HUDEP-2 (cell line): ENCODE measurements around the gene NUTM2F.
"Not testable (repeated sequence)": the region's sequence is repeated elsewhere in the genome, so short reads cannot be mapped to it uniquely, and the experiment has no call there.

Source experiments
- DNase-seq, 76 experiments: peaks; one replicate each; lab custom pipeline; 2025; ENCODE audit not compliant: unreplicated experiment in 76 of 76; lab: John Stamatoyannopoulos, UW

The NUTM2F gene

DNA sequence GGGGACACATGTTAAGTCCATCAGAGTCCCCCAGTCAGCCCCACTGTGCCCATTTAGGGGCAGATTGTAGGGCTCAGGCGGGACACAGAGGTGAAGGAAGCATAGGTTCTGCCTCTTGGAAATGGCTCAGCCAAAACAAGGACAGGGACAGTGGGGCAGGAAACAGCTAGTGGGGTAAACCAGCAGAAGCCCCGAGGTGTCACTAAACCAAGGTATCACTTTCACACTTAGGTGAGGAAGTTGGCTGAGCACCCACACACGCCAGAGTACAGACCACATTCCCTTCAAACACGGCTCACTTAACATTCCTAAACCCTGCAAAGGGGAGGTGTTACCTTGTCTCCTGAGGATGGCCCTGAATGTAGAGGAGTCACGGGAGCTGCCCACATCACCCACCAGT is 12.2 kb downstream of the NUTM2F start:
- not testable (repeated sequence) for DNase-seq

DNA sequence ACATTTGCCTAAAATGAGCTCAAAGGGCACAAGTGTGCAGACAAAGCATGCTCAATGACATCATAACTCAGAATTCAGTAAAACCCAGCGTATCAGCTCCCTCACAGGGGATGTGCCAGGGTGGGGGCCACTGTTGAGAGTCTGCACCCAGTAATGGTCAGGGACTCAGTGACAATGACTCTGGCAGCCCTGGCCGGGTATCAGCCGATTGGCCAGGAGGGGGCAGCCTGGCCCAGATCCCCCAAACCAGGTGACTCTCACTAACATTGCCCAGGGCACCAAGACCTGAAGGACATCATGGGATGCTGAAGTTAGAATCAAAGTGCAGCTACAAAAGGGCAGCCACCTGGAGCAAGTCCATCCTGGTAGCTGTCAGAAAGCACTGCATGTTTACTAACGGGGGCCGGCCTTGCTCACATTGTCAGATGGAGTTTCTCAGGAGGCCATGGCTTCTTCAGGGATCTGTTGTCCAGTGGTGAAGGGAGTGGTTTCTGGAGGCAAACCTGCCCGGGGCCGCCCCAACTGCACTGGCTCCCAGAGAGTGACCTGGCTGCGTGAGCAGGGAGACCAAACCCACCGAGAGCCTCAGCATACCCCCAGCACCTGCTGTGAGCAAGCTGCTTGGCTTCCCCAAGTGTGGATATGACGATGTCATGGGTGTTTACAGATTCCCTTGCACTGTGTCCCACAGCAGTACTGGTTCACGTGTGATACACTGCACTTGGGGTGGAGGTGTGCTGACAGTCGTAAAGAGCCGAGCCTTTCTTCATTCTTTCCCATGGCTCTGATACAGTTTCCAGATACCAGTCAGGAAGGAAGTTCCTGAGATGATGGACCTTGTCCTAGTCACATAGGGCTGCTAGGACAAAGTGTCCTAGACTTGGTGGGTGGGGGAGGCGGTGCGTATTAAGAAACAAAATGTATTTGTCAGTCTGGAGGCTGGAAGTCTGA is 13.1 kb downstream of the NUTM2F start:
- DNase-seq, result not testable (repeated sequence)

DNA sequence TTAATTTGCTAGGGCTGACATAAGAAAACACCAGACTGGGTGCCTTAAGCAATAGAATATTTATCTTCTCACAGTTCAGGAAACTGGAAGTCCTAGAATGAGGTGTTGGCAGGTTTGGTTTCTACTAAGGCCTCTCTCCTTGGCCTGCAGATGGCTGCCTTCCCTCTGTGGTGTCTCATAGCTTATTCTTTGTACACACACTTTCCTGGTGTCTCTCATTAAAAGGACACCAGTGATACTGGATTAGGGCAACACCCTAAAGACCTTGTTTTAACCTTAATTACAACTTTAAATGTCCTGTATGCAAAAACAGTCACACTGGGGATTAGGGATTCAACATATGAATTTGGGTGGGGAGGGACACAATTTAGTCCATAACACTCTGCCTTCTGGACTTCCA is 25.1 kb downstream of the NUTM2F start:
- DNase-seq, result no peak

DNA sequence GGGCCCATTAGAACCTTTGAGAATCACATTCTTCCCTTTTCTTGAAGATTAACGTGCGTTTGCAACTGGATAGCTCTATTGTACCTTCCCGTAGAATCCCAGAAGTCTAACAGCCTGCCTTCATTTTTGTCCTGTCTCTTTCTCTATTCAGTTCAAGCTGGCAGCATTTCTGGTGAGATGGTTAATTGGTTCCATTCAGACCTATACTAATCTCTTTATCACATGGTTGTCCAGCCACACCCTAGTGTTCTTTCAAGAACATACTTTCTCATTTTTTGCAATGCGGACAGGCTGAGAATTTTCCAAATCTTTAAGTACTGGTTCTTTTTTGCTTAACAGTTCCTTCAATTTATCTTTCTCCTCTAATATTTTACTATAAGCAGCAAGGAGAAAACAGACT is 26.0 kb downstream of the NUTM2F start:
- peak in 19 of 76 experiments; percentile 3 to 62 (median 33) for DNase-seq

DNA sequence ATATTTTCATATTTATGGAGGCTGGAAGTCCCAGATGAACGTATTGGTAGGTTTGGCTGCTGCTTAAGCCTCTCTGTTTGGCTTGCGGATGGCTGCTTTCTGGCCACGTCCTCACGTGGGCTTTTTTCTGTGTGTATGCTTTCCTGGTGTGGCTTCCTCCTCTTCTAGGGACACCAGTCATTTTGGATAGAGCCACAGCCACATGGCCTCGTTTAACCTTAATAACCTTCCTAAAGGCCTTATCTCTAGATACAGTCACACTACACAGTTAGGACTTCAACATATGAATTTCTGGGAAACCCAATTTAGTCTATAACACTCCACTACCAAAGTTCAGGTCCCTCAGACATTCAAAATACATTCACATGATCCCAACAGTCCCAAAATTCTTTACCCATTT is 26.9 kb downstream of the NUTM2F start:
- peak in 14 of 76 experiments; percentile 4 to 54 (median 24) for DNase-seq

DNA sequence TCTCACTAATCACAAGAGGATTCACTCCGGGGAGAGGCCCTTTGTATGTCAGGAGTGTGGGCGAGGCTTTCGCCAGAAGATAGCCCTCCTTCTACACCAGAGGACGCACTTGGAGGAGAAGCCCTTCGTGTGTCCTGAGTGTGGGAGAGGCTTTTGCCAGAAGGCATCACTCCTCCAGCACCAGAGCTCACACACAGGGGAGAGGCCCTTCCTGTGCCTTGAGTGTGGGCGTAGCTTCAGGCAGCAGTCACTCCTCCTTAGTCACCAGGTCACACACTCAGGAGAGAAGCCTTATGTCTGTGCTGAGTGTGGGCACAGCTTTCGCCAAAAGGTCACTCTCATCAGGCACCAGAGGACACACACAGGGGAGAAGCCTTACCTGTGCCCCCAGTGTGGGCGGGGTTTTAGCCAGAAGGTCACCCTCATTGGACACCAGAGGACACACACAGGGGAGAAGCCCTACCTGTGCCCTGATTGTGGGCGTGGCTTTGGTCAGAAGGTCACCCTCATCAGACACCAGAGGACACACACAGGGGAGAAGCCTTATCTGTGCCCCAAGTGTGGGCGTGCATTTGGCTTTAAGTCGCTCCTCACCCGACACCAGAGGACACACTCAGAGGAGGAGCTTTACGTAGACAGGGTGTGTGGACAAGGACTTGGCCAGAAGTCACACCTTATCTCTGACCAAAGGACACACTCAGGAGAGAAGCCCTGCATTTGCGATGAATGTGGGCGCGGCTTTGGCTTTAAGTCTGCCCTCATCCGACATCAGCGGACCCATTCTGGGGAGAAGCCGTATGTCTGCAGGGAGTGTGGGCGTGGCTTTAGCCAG is 27.8 kb downstream of the NUTM2F start:
- DNase-seq, result peak in 74 of 76 experiments; percentile 51 to 96 (median 86)

DNA sequence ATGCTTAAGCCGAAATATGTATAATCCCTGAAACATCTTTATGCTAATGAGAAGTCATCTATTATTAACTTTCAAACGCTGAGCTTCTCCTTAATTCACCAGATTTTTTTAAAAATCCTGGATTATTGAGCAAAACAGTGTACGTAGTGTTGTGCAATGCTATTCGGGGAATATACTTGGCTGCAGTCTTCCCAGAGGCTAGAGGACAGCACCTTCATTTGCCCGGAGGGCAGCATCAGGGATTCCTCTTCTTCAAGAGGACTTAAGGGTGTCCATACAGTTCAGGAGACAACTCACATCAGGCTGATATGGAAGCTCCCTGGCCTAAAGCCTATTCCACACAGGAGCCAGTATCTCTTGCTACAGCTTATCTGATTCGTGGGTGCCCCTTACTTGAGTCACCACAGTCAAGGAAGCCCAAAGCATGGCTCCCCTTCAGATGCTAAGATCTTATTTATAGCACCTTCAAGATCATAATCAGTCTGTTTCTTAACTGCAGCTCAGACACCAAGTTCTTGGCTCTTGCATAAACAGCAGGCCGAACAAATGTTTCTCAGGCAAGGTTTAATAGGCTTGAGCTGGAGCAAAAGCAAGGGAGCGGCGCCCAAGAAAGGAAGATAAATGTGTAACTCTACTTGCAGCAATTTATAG is 29.4 kb downstream of the NUTM2F start:
- peak in 5 of 76 experiments; percentile 7 to 35 (median 27) for DNase-seq

DNA sequence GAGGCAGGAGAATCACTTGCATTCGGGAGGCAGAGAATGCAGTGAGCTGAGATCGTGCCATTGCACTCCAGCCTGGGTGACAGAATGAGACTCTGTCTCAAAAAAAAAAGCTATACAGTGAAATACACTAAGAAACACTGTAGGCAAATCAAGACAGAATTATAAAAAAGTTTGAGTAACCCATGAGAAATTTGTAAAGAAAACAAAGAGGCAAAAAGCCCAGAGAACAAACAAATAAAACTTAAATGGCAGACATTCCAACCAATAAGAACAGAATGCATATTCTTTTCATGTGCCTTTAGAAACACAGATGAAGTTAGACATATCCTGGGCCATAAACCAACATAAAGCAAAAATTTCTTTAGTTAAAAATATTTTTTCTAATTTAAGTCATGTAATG is 38.8 kb downstream of the NUTM2F start:
- no peak for DNase-seq

DNA sequence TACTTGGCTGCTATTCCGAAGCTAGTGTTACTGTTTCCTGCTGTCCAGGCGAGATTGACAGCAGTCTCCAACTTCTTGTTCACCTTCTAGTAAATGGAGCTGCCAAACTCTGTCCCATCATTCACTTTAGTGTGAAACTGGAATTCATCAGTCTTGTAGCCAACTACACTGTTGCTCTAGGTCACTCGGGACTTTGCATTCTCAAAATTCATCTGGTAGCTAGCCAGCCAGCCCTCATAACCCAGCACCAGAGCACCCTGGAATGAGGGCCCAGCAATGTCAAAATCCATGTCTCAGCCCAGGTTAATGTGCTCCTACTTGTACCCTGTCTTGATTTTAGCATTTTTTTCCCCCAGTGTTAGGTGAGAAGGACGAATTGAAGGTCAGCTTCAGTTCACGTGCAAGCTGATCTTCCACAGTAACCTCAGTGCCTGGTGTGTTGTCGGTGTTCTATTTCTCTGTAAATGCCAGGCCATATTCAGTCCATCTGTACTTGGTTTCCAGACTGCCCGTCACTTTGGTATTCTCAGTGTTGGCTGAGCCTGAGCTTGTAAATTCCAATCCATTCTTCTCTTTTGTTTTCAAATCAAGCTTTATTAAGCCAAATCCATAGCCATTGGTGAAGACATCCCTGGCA is 40.4 kb downstream of the NUTM2F start:
- no peak for DNase-seq

DNA sequence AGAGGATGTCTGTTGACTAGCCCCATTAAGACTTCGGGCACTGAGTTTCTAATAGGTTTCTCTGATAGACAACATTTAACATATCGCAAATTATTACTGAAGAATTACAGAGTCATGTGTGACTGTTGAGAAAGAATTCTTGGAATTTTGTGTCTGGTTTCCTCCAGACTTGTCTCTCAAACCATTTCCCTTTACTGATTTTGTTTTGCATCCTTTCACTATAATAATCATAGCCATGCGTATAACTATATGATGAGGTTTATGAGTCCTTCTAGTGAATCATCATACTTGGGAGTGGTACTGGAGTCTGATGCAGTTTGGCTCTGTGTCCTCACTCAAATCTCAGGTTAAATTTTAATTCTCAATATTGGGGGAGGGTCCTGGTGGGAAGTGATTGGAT is 42.3 kb downstream of the NUTM2F start:
- DNase-seq, result no peak

DNA sequence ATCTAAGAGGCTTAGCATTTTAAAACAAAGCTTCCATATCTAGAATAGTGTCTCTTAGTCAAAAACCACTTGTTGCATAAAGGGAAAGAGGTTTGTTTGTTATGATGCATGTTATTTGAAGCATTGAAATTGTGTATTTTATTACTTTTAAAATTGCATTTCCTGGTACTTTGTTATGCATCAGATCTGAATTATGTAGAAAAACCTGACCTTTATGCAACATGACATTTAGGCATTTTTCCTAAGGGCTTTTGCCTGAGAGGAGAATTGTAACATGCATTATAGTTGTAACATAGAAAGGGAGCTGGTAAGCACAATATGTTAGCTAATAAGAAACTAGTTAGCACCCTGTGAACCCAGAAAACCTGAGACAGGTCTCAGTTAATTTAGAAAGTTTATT is 47.3 kb downstream of the NUTM2F start:
- no peak for DNase-seq

DNA sequence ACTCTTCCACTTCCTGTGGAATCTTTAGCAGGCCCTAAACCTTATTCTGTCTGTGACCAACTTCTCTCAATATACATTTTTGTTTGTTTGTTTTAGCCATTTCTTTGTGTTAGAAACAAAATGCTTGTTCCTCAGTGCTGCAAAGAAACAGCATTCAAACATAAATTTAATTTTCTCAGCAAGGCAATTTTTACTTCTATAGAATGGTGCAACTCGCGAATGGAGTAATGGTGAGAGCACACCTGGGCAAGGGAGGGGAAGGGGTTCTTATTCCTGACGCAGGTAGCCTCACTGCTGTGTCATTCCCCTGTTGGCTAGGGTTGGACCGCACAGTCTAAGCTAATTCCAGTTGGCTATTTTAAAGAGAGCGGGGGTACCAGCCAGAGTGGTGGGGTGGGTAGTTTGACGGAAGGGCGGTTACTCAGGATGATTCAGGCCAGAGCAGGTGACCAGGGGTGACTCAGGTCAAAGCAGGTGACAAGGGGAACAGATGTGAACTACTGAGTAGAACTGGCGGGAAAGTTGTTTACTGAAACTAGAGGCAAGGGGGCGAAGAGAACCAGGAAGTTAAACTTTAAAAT is 47.9 kb downstream of the NUTM2F start:
- DNase-seq, result no peak

DNA sequence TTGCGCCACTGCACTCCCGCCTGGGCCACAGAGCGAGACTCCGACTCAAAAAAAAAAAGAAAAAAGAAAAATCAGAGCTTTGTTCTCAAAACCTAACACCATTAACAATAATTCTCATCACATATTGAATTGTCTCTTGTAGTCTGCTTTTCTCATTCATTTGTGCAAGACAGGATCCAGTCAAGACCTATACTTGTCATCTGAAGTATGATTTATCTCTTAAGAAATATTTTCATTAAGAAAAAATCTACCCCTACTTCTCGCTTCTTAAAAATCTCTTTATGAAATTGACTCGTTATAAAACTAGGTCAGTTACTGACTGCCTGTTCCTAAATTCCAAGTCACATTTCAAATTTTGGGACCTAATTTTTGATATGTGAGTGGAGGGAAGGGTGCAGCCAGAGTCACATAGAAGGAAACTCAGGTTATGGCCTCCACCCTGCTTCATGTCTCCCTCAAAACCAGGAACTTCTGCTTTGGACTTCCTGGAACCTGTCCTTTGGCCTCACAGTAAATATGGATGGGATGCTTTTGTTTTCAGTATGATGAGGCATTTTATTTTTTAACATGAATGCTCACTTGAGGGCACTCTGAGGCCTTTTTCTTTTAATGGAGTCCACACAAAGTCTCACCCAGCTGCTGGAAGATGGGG is 50.4 kb downstream of the NUTM2F start:
- DNase-seq, result no peak

DNA sequence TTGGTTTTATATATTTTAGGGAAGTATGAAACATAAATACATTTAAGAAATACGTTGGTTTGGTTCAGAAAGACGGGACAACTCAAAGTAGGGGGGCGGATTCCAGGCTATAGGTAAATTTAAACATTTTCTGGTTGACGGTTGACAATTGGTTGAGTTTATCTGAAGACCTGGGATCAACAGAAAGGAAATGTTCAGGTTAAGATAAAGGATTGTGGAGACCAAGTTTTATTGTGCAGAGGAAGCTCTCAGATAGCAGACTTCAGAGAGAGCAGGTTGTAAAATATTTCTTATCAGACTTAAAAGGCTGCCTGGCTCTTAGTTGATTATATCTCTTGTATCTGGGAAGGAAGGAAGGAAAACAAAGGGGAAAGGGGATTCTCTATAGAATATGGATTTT is 51.4 kb downstream of the NUTM2F start:
- peak in 4 of 76 experiments; percentile 9 to 34 (median 14) for DNase-seq

DNA sequence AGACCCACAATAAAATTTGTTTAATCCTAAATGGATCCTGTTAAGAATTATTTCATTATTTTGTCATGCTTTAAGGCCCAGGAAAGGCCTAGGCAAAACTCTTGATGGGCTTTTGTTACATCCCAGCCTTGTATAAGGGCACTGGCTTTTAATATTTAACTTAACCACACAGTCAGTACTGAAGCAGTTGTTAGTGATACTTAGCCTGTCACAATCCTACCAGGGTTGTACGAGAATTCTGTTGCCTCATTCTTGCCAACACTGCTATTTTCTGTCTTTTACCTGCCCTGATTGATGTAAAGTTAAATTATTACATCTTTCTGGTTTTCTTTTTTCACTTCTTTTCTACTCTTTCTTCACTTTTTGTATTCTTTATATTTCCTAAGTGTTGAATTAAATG is 58.4 kb downstream of the NUTM2F start:
- no peak for DNase-seq

DNA sequence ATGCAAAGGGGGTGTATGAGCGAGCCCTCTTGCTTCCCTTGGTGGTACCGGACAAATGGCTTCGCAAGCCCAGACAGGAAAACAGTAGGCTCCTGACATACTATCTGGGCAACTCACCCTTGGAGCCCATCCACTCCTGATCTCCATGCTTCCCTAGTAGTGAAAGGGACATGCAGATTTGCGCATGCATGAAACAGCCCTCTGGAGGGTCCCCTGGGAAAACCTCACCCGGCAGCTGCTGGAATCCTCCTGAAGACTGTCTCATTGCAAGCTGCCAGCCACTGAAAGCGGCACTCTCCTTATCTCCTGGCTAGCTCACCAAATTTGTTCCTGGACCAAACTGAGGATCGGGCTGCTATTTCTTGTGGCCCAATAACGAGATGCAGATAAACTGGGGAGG is 59.2 kb downstream of the NUTM2F start:
- DNase-seq, result peak in 6 of 76 experiments; percentile 6 to 42 (median 18)
